K562 (cell line): ENCODE results near the gene TUFM. TPM values are rescaled to one million over a fixed set of nuclear protein-coding genes. Genes with fewer than 3 reads are reported as not detected.

Experiments
- ATF3 ChIP-seq, 2 experiments: fragments of 450-650 bp in 1 of 2; sonication (generic) in 1 of 2; formaldehyde crosslinking in 1 of 2; IDR thresholded peaks in 1 of 2; conservative IDR thresholded peaks in 1 of 2; 2 replicates each; pipeline versions ENCODE4 v1.6.1 to v1.8.1; 2016 to 2023; ENCODE audit warnings: mild to moderate bottlenecking in 2 of 2, moderate library complexity in 2 of 2, inconsistent platforms in 1 of 2, missing genetic modification reagents in 1 of 2
- CSDE1 ChIP-seq, 2 experiments: fragments of 450-650 bp; IDR thresholded peaks; 2 replicates each; pipeline ENCODE4 v1.6.1; 2016; ENCODE audit warnings: mild to moderate bottlenecking in 1 of 2
- DMBX1 ChIP-seq: fragments of 250-450 bp; sonication (Bioruptor Pico); IDR thresholded peaks from 2 replicates; pipeline ENCODE4 v1.8.0; 2022; ENCODE audit warnings: inconsistent platforms, mild to moderate bottlenecking, moderate library complexity, borderline replicate concordance
- FOSL1 ChIP-seq: fragments of 200-800 bp; sonication (Bioruptor generic); conservative IDR thresholded peaks from 2 replicates; pipeline ENCODE4 v1.6.1; 2016; ENCODE audit warnings: missing genetic modification characterization, missing compliant biosample characterization
- GATAD2B ChIP-seq: fragments of 450-650 bp; IDR thresholded peaks from 2 replicates; pipeline ENCODE4 v1.6.1; 2017; ENCODE audit warnings: mild to moderate bottlenecking, borderline replicate concordance
- GTF2A2 ChIP-seq: IDR thresholded peaks from 2 replicates; pipeline ENCODE4 v1.6.1; 2016; ENCODE audit warnings: mild to moderate bottlenecking, missing genetic modification characterization, missing compliant biosample characterization
- HMGN3 ChIP-seq: IDR thresholded peaks from 2 replicates; pipeline ENCODE4 v1.6.1; 2011; ENCODE audit warnings: borderline replicate concordance, low read depth, mild to moderate bottlenecking, mixed read lengths, low read length; ENCODE audit not compliant: insufficient read length; ENCODE audit errors: extremely low read depth
- MCM2 ChIP-seq: fragments of 450-650 bp; IDR thresholded peaks from 2 replicates; pipeline ENCODE4 v1.6.1; 2017; ENCODE audit warnings: low read depth, mild to moderate bottlenecking
- NCOA4 ChIP-seq: fragments of 450-650 bp; IDR thresholded peaks from 2 replicates; pipeline ENCODE4 v1.6.1; 2018; ENCODE audit warnings: mild to moderate bottlenecking; ENCODE audit not compliant: partially characterized antibody
- POLR2H ChIP-seq: IDR thresholded peaks from 2 replicates; pipeline ENCODE4 v1.6.1; 2016; ENCODE audit warnings: missing genetic modification characterization, low read depth, mild to moderate bottlenecking, control low read depth, missing compliant biosample characterization, moderate library complexity
- RHOXF2B ChIP-seq: fragments of 250-450 bp; sonication (Bioruptor Pico); conservative IDR thresholded peaks from 2 replicates; pipeline ENCODE4 v1.5.1; 2021
- SAFB2 ChIP-seq: fragments of 200-400 bp; formaldehyde crosslinking; IDR thresholded peaks from 2 replicates; pipeline ENCODE4 v1.6.1; 2018; ENCODE audit warnings: borderline replicate concordance, low read length, low read depth, moderate library complexity; ENCODE audit not compliant: severe bottlenecking
- SOX6 ChIP-seq: fragments of 450-650 bp; IDR thresholded peaks from 2 replicates; pipeline ENCODE4 v1.6.1; 2014; ENCODE audit warnings: mild to moderate bottlenecking
- TAF1 ChIP-seq: IDR thresholded peaks from 2 replicates; pipeline ENCODE4 v1.6.1; 2011; ENCODE audit warnings: mild to moderate bottlenecking, low read length, moderate library complexity; ENCODE audit not compliant: insufficient read depth, control insufficient read depth, severe bottlenecking; ENCODE audit errors: extremely low read depth
- VEZF1 ChIP-seq: fragments of 200-800 bp; sonication (Bioruptor generic); IDR thresholded peaks from 2 replicates; pipeline ENCODE4 v1.6.1; 2017; ENCODE audit warnings: missing genetic modification characterization, missing compliant biosample characterization
- XRCC3 ChIP-seq: fragments of 450-650 bp; IDR thresholded peaks from 2 replicates; pipeline ENCODE4 v1.6.1; 2017; ENCODE audit warnings: mild to moderate bottlenecking, moderate library complexity
- ZNF165 ChIP-seq: fragments of 250-450 bp; sonication (Bioruptor Pico); IDR thresholded peaks from 2 replicates; pipeline ENCODE4 v1.4.0; 2020; ENCODE audit warnings: borderline replicate concordance
- ZNF174 ChIP-seq: fragments of 250-450 bp; sonication (Bioruptor Pico); IDR thresholded peaks from 2 replicates; pipeline ENCODE4 v1.4.0; 2020; ENCODE audit warnings: mild to moderate bottlenecking
- ZNF589 ChIP-seq: fragments of 200-800 bp; sonication (Bioruptor generic); IDR thresholded peaks from 2 replicates; pipeline ENCODE4 v1.6.1; 2016; ENCODE audit warnings: low read depth, missing genetic modification characterization, missing compliant biosample characterization
- polyA plus RNA-seq, 8 experiments: library from polyadenylated mRNA; depleted of rRNA in 4 of 8; stranded (reverse) in 5 of 8; unstranded in 3 of 8; fragments of >200 nt; fragmentation: Nextera tagmentation in 2 of 8; fragmentation: Illumina TruSeq in 1 of 8; extraction: Ambion mirVana in 2 of 8; extraction: Trizol in 1 of 8; gene quantifications; 2 replicates each; pipeline versions ENCODE4 v1.2.1 to v1.2.3, GENCODE V29; 2011 to 2014; ENCODE audit warnings: inconsistent platforms in 1 of 8, missing spikeins in 1 of 8
- total RNA-seq, 7 experiments: library from RNA; depleted of rRNA in 6 of 7; stranded (reverse); fragments of >200 nt in 6 of 7; fragmentation: Illumina TruSeq in 2 of 7; extraction: Trizol in 2 of 7; gene quantifications; 2 replicates each; pipeline versions ENCODE4 v1.2.1 to v1.2.3, GENCODE V29; 2011 to 2021; ENCODE audit warnings: low replicate concordance in 1 of 7
- TF ChIP-seq, protein P1 (sequence below): fragments of 450-650 bp; formaldehyde crosslinking; IDR thresholded peaks from 2 replicates; pipeline ENCODE4 v1.4.0; 2022; ENCODE audit warnings: mild to moderate bottlenecking, moderate library complexity
- TF ChIP-seq, protein P2 (sequence below), 3 experiments: fragments of 200-800 bp in 1 of 3; fragments of 250-450 bp in 1 of 3; fragments of 450-650 bp in 1 of 3; sonication (Bioruptor Pico) in 1 of 3; sonication (Bioruptor generic) in 1 of 3; formaldehyde crosslinking in 1 of 3; IDR thresholded peaks; 2 replicates each; pipeline versions ENCODE4 v1.6.1 to v1.8.0; 2016 to 2022; ENCODE audit warnings: mild to moderate bottlenecking in 2 of 3, missing genetic modification characterization in 2 of 3, missing compliant biosample characterization in 1 of 3, moderate library complexity in 1 of 3

The TUFM gene
- total and polyA plus RNA-seq, 9 of the 15 experiments (the other 6 are each of a cell fraction or from before 2014, with no cell fraction given) = 34.1 to 434 (median 256) TPM

- peak; percentile 87 for TF ChIP-seq ATF3 (IDR thresholded peaks at IDR 0.05)
- no peak for TF ChIP-seq ATF3 (CRISPR knock-in tag; conservative IDR thresholded peaks at IDR 0.05)
- peak; percentile 30; the same call in 1 of the 2 replicates for TF ChIP-seq SOX6
- no peak for TF ChIP-seq CSDE1 (IDR thresholded peaks at IDR 0.05)
- peak; percentile 52 for TF ChIP-seq DMBX1 (CRISPR knock-in tag)
- no peak for TF ChIP-seq MCM2
- no peak for TF ChIP-seq HMGN3
- TF ChIP-seq, protein P1, sequence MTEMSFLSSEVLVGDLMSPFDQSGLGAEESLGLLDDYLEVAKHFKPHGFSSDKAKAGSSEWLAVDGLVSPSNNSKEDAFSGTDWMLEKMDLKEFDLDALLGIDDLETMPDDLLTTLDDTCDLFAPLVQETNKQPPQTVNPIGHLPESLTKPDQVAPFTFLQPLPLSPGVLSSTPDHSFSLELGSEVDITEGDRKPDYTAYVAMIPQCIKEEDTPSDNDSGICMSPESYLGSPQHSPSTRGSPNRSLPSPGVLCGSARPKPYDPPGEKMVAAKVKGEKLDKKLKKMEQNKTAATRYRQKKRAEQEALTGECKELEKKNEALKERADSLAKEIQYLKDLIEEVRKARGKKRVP = 0 out of 2 replicates have a peak, but pooled peaks have one; percentile 9
- TF ChIP-seq ZNF174 (CRISPR knock-in tag) = no peak
- 0 out of 2 replicates have a peak, but pooled peaks have one; percentile 19 for TF ChIP-seq POLR2H
- TF ChIP-seq SAFB2 = no peak
- no peak for TF ChIP-seq VEZF1 (CRISPR knock-in tag)
- no peak for TF ChIP-seq GATAD2B
- TF ChIP-seq, protein P2, sequence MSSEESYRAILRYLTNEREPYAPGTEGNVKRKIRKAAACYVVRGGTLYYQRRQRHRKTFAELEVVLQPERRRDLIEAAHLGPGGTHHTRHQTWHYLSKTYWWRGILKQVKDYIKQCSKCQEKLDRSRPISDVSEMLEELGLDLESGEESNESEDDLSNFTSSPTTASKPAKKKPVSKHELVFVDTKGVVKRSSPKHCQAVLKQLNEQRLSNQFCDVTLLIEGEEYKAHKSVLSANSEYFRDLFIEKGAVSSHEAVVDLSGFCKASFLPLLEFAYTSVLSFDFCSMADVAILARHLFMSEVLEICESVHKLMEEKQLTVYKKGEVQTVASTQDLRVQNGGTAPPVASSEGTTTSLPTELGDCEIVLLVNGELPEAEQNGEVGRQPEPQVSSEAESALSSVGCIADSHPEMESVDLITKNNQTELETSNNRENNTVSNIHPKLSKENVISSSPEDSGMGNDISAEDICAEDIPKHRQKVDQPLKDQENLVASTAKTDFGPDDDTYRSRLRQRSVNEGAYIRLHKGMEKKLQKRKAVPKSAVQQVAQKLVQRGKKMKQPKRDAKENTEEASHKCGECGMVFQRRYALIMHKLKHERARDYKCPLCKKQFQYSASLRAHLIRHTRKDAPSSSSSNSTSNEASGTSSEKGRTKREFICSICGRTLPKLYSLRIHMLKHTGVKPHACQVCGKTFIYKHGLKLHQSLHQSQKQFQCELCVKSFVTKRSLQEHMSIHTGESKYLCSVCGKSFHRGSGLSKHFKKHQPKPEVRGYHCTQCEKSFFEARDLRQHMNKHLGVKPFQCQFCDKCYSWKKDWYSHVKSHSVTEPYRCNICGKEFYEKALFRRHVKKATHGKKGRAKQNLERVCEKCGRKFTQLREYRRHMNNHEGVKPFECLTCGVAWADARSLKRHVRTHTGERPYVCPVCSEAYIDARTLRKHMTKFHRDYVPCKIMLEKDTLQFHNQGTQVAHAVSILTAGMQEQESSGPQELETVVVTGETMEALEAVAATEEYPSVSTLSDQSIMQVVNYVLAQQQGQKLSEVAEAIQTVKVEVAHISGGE (CRISPR knock-in tag; IDR thresholded peaks at IDR 0.05) = no peak
- TF ChIP-seq TAF1 = no peak
- no peak for TF ChIP-seq NCOA4
- TF ChIP-seq FOSL1 = peak; percentile 61; the same call in 1 of the 2 replicates
- no peak for TF ChIP-seq GTF2A2
- TF ChIP-seq ZNF165 (CRISPR knock-in tag) = no peak
- TF ChIP-seq RHOXF2B (CRISPR knock-in tag) = no peak
- peak; percentile 50; the same call in 1 of the 2 replicates for TF ChIP-seq ZNF589 (CRISPR knock-in tag)
- no peak for TF ChIP-seq XRCC3
Measured at GRCh38 chr16:28839004-28839639, 7.0 kb downstream of the TUFM start (continued).
